T47D (cell line): ENCODE results near the gene BLM.
"Not testable (repeated sequence)": the region's sequence is repeated elsewhere in the genome, so short reads cannot be mapped to it uniquely, and the experiment has no call there.

Experiments used
- DNase-seq, 2 experiments: peaks; one replicate each; pipeline versions ENCODE4 v3.0.0 to v3.0.0-alpha.2; 2011 to 2012; ENCODE audit warnings: low read depth in 1 of 2, low spot score in 1 of 2
- JUND ChIP-seq: IDR thresholded peaks from 2 replicates; pipeline ENCODE4 v1.6.1; 2012; ENCODE audit warnings: low read depth
- in situ Hi-C: cut with HindIII; loops from 2 replicates; pipeline ENCODE4 v1.10.0; 2016; ENCODE audit warnings: low sequenced_read_pairs, low pct_unique_long_range_greater_than_20kb

The BLM gene

DNA sequence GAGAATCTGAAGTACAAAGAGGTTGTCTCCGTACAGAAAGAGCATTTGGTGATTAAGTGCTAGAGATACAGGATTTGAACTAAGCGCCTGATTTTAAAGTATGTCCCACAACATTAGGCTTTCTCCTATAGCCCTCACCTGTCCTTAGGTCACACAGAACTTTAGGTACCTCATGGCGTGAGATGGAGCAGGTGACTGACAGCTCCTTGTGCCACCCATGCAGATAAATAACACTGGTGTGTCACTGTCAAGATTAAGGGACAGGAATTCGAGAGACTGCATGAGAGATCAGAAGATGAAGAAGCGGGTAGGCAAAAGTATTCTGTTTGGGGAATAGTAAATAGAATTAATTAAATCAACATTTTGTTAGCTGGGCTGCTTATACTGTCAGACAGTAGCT, 1.1 kb downstream of the BLM start:
- no peak for DNase-seq
- no peak for TF ChIP-seq JUND
- in situ Hi-C loops, result no loop called here

DNA sequence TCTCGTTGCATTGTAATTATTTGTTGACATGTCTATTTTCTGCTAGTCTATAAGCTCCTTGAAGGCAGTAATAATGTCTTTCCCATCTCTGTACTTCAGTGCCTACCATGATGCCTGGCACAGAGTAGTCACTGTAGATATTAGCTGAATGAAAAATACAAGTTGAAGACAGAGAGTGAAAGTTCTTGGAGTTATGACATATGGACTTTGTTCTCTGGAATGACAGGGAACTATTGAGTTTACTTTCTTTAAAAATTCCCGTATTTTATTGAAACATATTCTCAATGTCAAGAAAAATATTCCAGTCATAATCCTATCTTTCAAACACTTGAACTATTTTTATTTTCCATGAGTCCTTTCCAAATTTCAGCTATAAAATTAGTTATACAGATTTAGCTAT, 3.0 kb downstream of the BLM start:
- in situ Hi-C loops, result no loop called here

DNA sequence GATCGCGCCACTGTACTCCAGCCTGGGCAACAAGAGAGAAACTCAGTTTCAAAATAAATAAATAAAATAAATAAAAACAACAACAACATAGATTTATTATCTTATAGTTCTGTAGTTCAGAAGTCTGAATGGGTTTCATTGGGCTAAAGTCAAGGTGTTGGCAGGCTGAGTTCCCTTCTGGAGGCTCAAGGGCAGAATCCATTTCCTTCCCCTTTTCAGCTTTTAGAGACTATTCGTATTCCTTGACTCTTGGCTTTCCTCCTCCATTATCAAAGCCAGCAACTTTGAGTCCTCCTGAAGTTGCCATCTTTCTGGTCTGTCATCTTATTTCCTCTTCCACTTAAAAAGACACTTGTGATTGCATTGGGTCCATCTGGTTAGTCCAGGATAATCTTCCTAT, 12.1 kb downstream of the BLM start:
- in situ Hi-C loops, result no loop called here
- DNase-seq, result no peak
- TF ChIP-seq JUND, result no peak

More for the DNA sequence above, 3.0 kb downstream of the BLM start:
- no peak for TF ChIP-seq JUND
- DNase-seq, result no peak

DNA sequence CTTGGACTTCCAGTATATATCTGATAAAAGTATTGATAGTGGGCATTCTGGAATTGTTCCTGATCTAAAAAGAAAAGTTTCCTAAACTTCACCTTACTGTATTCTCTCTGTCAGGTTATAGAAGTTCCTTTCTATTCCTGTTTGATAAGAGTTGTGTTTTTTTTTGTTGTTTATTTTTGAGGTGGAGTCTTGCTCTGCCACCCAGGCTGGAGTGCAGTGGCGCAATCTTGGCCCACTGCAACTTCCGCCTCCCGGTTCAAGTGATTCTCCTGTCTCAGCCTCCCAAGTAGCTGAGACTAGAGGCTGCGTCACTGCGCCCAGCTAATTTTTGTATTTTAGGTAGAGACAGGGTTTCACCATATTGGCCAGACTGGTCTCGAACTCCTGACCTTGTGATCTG, 13.1 kb downstream of the BLM start:
- no peak for TF ChIP-seq JUND
- in situ Hi-C loops, result no loop called here
- DNase-seq, result no peak

DNA sequence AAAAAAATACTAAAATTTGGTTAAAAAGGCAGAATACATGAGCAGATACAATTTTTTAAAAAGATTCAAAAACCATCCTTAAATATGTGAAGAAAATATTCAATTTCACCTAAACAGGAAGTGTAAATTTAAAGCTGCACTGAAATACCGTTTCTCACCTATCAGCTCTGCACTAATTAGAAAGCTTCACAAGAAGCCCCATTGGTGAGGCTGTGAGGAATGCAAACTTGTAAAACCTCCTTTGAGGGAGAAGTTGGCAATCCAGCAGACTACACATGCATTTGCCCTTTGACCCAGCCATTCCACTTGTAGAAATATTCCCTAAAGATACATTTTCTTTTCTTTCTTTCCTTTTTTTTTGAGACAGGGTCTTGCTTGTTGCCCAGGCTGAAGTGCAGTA, 18.8 kb downstream of the BLM start:
- in situ Hi-C loops, result no loop called here
- DNase-seq, result no peak
- no peak for TF ChIP-seq JUND

DNA sequence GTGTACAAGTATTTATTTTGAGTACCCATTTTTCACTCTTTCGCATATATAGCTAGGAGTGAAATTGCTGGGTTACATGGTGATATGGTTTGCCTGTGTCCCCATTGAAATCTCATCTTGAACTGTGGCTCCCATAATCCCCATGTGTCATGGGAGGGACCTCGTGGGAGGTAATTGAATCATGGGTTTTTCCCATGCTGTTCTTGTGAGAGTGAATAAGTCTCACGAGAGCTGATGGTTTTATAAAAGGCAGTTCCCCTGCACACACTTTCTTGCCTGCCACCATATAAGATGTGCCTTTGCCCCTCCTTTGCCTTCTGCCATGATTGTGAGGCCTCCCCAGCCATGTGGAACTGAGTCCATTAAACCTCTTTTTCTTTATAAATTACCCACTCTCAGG, 23.4 kb downstream of the BLM start:
- DNase-seq, in situ Hi-C loops: not testable (repeated sequence)

DNA sequence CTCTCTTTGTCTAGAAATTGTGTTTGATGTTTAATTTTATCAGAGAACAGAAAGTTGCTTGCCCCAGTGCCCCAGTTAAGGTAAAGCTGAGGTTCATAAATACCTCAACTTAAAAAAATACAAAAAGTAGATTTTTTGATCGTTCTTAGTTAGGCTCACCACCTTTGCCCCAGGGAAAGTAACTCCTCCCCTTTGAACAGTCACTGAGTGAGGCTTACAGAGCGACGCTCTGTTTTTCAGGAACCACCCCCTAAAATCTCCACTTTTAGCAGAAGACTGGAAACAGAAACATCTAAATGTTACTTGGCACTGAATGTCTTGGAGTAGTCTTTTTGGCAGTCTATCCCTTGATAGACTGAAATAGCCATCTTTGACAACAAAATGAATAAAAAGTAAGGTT, 24.9 kb downstream of the BLM start:
- in situ Hi-C loops, result no loop called here
- no peak for TF ChIP-seq JUND
- DNase-seq, result no peak

DNA sequence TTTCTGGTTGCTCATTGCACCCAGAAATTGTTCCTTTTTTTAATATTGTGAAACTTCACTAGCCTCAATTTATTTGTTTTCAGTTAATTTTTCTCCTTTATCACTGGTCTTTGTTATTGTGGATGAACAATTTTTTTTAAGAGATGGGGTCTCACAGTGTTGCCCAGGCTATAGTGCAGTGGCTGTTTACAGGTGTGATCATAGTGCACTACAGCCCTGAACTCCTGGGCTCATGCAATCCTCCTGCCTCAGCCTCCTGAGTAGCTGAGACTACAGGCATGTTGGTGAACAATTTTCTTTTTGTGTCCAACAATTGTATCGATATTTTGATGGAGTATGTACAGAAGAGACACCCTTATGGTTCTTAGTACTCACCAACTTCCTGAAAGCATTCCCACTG, 26.3 kb downstream of the BLM start:
- no peak for TF ChIP-seq JUND
- in situ Hi-C loops, result no loop called here
- no peak for DNase-seq

DNA sequence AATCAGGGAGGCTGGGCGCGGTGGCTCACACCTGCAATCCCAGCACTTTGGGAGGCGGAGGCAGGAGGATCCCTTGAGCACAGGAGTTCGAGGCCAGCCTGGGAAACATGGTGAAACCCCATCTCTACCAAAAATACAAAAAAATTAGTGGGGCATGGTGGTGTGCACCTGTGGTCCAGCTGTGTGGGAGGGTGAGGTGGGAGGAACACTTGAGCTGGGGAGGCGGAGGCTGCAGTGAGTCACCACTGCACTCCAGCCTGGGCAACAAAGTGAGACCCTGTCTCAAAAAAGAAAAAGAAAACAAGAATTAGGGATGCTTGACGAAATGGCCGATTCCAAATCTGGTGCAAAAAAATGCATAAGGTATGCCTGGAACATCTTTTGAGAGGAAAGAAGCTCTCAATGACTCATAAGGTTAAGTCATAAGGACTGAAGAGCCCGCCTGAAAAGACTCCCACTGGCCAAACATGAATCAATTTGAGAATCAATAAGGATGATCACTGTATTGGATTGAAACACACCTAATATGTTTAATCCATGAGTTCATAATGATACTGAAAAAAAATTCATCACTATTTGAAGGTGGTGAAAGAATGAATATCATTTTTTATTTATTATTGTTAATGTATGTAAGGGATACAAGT, 27.7 kb downstream of the BLM start:
- no peak for DNase-seq
- TF ChIP-seq JUND, result no peak
- in situ Hi-C loops, result no loop called here

DNA sequence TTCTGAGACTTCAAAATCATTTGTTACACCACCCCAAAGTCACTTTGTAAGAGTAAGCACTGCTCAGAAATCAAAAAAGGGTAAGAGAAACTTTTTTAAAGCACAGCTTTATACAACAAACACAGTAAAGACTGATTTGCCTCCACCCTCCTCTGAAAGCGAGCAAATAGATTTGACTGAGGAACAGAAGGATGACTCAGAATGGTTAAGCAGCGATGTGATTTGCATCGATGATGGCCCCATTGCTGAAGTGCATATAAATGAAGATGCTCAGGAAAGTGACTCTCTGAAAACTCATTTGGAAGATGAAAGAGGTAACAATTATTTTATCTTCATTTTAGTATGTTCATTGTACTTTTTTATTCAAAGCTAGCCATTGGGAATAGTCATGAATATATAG, 32.6 kb downstream of the BLM start:
- DNase-seq, result no peak
- in situ Hi-C loops, result no loop called here
- TF ChIP-seq JUND, result no peak

DNA sequence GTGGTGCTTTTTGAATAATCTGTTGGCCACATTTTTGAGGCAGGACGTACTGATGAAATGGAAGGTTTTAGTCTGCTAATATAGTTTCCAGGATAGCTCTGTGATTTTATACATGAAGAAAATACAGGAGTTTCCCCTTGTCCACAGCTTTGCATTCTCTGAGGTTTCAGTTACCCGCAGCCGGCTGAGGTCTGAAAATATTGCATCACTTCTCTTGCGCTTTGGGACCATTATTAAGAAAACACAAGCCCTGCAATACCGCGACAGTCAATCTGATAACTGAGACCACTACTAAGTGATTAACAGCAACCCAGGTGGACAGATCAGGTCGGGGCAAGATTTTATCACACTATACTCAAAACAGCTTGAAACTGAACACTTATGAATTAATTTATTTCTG, 33.0 kb downstream of the BLM start:
- no peak for DNase-seq
- in situ Hi-C loops, result no loop called here
- no peak for TF ChIP-seq JUND

DNA sequence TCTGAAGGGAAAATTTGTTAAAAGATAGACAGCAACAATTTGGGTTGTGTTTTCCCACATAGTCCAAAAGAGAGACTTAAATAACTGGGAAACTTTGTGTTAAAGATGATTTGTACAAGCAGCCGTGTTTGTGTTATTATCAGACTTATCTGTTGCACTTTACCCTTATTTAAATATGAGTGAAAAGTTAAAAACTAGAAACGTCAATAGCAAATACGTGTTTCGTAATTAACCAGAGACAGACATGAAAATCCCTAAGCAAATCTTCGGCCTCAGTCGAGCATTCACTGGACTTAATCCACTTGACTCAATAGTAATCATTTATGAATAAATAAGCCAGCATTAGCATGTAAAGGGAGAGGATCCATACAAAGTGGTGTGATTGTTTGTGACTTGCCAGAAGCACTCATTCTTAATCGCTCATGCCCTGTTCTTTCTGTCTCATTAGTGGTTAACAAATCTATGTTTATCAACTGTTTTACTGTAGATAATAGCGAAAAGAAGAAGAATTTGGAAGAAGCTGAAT, 34.2 kb downstream of the BLM start:
- in situ Hi-C loops, result no loop called here
- TF ChIP-seq JUND, result no peak
- DNase-seq, result no peak

DNA sequence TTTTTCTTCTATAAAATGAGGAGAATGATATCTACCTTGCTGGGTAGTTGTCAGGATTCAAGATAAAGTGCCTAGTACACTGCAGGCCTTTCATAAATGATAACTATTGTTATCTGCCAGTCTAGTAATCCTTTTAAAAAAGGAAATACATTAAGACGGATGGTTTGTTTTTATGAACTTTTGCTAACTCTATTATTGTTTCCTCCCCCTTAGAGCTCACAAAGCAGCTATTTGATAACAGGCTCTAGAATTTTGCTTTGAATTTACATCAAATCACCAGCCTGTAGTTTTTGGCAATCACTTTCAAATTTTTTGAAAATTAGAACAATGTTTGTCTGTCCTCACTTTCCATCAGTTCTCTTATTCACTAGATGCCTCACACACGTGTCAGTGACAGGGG, 39.8 kb downstream of the BLM start:
- TF ChIP-seq JUND, result no peak
- in situ Hi-C loops, result no loop called here
- DNase-seq, result no peak

DNA sequence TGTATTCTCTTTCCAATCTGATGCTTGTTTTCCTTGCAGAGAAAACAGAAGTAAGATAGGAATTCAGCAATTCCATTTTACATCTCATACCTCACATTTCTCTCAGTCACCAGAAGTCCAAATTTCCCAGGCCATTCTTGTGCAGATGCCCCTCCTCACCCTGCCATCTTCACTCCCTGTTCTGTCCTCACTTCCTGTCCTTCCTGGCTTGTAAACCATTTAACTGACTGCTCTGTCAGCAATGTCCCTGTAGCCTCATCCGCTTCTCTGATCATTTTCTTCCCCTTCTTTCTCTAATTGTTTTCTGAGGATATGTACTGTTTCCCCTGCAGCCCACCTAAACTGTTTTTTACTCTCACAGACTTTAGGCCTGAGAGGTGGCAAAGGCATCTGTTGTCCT, 40.3 kb downstream of the BLM start:
- in situ Hi-C loops, result no loop called here
- no peak for DNase-seq
- TF ChIP-seq JUND, result no peak
